Activated T-cell treated with anti-CD3 and anti-CD28 coated beads, Interleukin-2, amount 50 U/mL, for 24 hours (primary cell): Measurements from ENCODE around the gene MDH1B.
"Not testable (repeated sequence)": the region's sequence is repeated elsewhere in the genome, so short reads cannot be mapped to it uniquely, and the experiment has no call there.

ENCODE experiments used
- DNase-seq: peaks from one replicate; pipeline ENCODE4 v3.0.0-alpha.2; 2020
- H3K27ac Mint-ChIP-seq: 2 replicates; pipeline ENCODE4 v1.8.0; 2020; ENCODE audit warnings: mild to moderate bottlenecking, mixed read lengths
- H3K27me3 Mint-ChIP-seq: 2 replicates; pipeline ENCODE4 v1.8.0; 2020; ENCODE audit warnings: mixed read lengths
- H3K36me3 Mint-ChIP-seq: 2 replicates; pipeline ENCODE4 v1.8.0; 2020; ENCODE audit warnings: low read depth, mixed read lengths
- H3K4me1 Mint-ChIP-seq: 2 replicates; pipeline ENCODE4 v1.8.0; 2020; ENCODE audit warnings: low read depth, mixed read lengths
- H3K4me3 Mint-ChIP-seq: 2 replicates; pipeline ENCODE4 v1.8.0; 2020; ENCODE audit warnings: mild to moderate bottlenecking, moderate library complexity, mixed read lengths
- H3K9me3 Mint-ChIP-seq: 2 replicates; pipeline ENCODE4 v1.8.0; 2020; ENCODE audit warnings: mixed read lengths

The MDH1B gene

DNA sequence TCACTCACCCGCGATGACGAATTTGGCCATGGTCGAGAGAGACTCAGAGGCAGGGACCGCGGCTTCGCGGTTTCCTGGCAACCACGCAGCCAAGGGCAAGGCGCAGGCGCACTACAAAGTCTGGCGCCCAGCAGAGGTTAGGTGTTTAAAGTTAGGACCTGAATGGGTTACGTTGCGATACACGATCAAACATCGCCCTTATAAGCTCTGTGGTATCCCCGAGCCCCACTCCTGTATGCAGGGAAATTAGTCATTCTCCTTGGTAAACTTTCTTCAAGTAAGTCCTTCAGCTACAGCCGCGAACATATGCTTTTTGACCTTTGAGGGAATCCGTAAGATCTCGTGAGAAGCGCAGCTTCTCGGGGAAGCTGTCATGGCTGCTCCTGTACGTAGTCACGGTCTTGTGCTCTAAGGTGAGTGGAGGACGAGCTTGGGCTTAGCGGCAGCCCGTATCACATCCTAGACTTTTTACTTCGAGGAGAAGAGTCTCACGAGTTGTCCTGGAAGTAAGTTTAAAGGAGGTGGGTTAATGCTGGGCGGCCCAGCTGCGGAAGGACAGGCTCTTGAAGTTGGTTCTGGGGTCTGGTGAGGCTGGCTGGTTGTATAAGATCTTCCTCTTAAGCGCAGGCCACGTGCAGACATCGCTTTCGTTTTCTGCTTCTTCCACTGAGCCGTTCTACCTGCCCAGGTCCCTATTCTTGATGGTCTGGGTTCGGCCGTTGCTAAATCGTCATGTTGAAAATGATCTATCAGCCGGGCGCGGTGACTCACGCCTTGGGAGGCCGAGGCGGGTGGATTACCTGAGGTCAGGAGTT, at the start of gene MDH1B, which contains the start of gene FASTKD2:
TSS of gene MDH1B (minus strand) at position 87 of the 815 bp plus-strand sequence. CDS start at position 30, 57 bp downstream.
TSS of gene FASTKD2 (plus strand) at position 365 of the 815 bp plus-strand sequence. CDS start 1,088 bp downstream, outside the sequence.
- H3K36me3 Mint-ChIP-seq = peaks cover 45% of the 10 kb centered on the region
- H3K27ac Mint-ChIP-seq = peak within 1 kb of the TSS; percentile 99
- H3K9me3 Mint-ChIP-seq = no peaks in the 10 kb centered on the region
- DNase-seq = peak; percentile 89
- H3K4me1 Mint-ChIP-seq = peaks cover 42% of the 10 kb centered on the region
- H3K4me3 Mint-ChIP-seq = peak within 1 kb of the TSS; percentile 92
- H3K27me3 Mint-ChIP-seq = peaks cover under 1% of the 10 kb centered on the region

DNA sequence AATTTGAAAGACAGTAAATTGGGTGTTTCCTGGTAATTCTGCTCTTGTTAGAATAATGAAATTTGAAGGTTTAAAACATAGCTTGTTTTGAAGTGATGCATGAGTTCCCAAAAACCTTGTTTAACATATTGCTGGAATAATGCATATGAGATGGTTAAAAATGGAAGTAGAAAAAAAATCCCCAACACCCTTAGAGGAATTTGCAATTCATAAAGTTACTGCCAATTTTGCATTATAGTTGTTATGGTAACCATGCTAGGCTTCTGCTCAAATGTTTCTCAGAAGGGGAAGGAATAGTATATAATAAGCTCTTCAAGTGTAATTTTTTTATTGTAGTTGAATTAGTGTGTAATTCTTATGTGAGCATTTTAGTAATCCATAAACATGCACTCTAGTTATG, 49.4 kb upstream of the MDH1B start:
- Mint-ChIP-seq H3K4me1 (no peaks in the 10 kb centered on the region), H3K36me3 (no peaks in the 10 kb centered on the region), H3K27me3 (no peaks in the 10 kb centered on the region), H3K9me3 (no peaks in the 10 kb centered on the region), H3K27ac (no peak overlapping the region), H3K4me3 (no peak overlapping the region)
- DNase-seq = no peak

DNA sequence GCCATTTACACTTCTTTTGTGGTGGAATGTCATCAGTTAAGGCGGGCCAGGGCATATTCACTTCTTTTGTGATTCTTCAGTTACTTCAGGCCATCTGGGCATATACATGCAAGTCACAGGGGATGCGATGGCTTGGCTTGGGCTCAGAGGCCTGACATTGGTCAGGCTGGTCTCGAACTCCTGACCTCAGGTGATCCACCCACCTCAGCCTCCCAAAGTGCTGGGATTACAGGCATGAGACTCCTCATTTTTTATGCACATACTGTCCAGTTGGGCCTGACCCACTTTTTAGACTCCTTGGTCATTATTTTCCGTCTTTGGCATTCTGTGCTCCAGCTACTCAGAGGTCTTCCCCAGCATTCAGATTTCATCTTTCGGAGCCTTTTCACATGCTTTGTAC, 47.3 kb upstream of the MDH1B start:
- not testable (repeated sequence) for H3K27me3 Mint-ChIP-seq, H3K36me3 Mint-ChIP-seq, H3K4me3 Mint-ChIP-seq, H3K4me1 Mint-ChIP-seq, H3K9me3 Mint-ChIP-seq, H3K27ac Mint-ChIP-seq, DNase-seq

DNA sequence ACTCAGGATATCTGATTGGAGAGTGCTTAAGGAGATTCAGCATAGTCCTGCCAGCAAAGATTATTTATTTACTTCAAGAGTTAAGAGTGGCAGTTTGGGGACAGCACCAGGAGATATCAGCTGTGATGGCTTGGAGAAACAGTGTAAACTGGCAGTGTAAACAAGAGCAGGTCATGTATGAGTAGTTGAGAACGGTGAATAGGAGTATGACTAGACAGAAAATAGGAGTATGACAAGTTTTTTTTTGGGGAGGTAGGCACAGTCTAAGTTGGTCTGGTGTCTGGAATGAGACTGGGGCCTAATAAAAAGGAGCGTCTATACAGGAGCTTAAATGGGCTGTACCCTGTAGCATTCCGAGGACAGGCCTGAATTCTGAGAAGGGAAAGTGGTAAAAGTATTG, 42.5 kb upstream of the MDH1B start:
- H3K4me3 Mint-ChIP-seq, H3K27ac Mint-ChIP-seq, H3K9me3 Mint-ChIP-seq, H3K4me1 Mint-ChIP-seq, H3K36me3 Mint-ChIP-seq, DNase-seq, H3K27me3 Mint-ChIP-seq: not testable (repeated sequence)

DNA sequence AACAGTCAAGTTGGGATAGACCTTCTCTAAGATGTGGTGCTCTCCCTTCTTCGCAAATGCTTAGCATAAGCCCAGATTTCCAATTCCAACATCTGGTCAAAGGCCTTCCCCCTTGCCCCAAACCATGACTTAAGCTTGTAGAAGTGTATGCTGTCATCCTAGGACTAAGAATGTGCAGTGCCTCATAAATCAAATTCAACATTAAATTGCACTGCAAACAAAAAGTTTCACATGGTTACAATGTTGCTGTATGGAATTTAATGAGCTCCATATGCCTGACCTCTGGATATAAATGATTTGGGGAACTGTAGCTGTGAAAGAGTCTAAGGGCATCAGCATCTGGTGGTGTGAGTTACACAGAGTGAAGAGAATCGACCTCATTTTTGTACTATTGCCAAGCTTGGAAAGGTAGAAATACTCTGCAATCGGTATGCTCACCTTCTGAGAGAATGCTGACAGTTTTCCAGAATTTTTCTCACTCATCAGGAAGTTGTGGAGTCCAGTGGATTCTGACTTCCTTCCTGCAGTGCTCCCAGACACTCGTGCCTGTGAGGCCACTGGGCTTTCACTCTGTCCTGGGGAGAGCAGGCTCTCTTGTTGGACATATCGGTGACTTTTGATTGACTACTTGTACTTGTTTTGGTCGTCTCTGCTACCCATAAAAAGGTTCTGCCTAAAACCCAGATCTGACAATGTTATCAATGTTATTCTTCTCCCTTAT, 40.9 kb upstream of the MDH1B start:
- no peak for DNase-seq
- Mint-ChIP-seq H3K9me3 (no peaks in the 10 kb centered on the region), H3K27ac (no peak overlapping the region), H3K36me3 (peaks cover 5% of the 10 kb centered on the region), H3K27me3 (no peaks in the 10 kb centered on the region), H3K4me3 (no peak overlapping the region), H3K4me1 (no peaks in the 10 kb centered on the region)

DNA sequence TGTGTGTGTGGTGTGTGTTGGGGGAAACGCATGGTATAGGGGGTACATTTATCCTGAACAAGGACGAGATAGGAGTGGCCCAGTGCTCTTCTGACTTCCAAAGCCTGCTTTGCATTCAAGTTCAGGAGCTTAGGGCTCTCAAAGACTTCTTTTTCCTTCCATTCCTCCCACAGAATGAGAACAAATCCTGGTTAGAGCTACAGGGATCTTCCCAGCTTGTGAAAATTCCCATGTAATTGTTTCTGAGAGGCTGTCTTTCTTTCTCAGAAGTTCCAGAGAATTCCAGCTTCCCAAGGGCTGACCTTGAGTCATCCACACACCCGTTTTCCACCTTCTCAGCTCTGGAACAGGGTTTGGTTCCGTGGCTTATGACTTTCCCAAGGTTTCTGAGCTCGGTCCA, 39.2 kb upstream of the MDH1B start:
- H3K27ac Mint-ChIP-seq = no peak overlapping the region
- H3K27me3 Mint-ChIP-seq = no peaks in the 10 kb centered on the region
- no peak overlapping the region for H3K4me3 Mint-ChIP-seq
- peaks cover 15% of the 10 kb centered on the region for H3K4me1 Mint-ChIP-seq
- DNase-seq = no peak
- no peaks in the 10 kb centered on the region for H3K9me3 Mint-ChIP-seq
- peaks cover 14% of the 10 kb centered on the region for H3K36me3 Mint-ChIP-seq

DNA sequence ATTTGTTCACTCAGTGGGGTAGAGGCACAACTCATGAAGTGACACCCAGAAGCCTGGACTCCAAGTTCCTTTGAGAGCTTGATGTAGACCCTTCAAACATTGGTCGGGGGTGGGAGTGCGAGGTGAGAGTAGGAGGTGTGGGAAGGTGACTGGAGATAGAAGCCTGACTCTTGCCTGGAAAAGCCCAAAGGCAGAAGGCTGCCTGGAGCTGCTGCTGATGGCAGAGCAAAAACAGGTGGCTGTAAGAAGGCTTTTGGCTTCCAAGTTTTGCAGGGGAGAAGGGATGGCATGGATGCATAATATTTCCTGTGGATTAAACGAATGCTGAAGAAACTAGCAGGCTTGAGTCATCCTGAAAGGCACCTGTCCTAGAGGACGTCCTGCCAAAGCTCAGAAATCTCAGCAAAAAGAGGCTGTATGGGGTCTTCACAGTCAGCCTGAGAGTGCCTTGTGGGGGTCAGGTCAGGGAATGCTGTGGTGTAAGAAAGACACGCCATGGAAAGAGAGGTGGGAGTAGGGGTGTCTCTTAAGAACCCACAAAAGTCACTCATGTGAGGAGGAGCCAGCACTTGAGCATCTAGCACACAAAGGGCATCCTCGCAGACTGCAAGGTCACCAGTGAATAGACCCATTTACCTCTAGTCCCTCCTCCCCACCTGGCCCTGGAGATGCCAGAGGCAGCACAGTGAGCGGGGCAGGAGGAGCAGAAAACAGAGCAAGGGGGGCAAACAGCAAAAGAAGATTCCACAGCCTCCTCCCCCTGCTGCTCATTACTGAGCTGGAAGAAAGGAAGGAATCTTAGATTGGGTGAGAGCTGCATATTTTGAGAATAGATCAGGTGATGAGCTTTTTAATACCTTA, 37.8 kb upstream of the MDH1B start:
- H3K4me3 Mint-ChIP-seq = no peak overlapping the region
- H3K27ac Mint-ChIP-seq = no peak overlapping the region
- DNase-seq = no peak
- peaks cover 18% of the 10 kb centered on the region for H3K36me3 Mint-ChIP-seq
- H3K27me3 Mint-ChIP-seq = no peaks in the 10 kb centered on the region
- H3K4me1 Mint-ChIP-seq = peaks cover 28% of the 10 kb centered on the region
- no peaks in the 10 kb centered on the region for H3K9me3 Mint-ChIP-seq

DNA sequence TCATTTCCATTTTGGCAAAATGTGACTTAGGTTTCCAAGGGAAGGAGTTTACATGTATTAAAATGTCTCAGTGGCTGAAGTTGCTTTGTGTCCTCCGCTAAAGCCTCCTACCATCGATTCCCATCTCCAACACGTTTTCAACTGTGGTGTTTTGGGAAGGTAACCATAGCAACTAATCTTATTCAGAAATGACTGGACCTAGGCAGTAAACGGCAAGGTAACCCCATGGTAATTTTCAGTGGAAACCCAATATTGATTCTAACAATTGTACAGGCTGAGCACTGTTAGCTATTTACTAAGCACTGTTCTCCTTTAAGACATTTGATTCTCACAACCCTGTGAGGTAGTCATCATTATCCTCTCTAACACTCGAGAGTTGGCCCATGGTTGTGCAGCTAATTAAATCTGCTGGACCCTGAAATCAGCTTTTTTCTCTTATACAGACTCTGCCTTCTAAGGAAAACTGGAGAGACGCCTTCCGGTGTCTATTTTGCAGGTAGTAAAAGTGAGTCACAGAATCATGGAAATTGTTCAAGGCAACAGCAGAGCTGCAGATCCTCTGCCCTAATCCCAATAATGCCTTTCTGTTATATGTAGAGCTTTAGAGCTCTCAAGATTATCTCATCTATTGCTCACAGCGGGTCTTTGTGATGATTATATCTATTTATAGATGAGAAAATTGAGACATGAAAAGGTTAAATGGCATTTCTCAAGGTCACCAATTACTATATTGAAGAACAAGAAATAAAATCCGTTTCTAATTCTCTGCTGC, 36.5 kb upstream of the MDH1B start:
- Mint-ChIP-seq H3K4me1 (peaks cover 36% of the 10 kb centered on the region), H3K27ac (no peak overlapping the region), H3K4me3 (no peak overlapping the region), H3K27me3 (no peaks in the 10 kb centered on the region), H3K9me3 (no peaks in the 10 kb centered on the region), H3K36me3 (peaks cover 23% of the 10 kb centered on the region)
- no peak for DNase-seq

DNA sequence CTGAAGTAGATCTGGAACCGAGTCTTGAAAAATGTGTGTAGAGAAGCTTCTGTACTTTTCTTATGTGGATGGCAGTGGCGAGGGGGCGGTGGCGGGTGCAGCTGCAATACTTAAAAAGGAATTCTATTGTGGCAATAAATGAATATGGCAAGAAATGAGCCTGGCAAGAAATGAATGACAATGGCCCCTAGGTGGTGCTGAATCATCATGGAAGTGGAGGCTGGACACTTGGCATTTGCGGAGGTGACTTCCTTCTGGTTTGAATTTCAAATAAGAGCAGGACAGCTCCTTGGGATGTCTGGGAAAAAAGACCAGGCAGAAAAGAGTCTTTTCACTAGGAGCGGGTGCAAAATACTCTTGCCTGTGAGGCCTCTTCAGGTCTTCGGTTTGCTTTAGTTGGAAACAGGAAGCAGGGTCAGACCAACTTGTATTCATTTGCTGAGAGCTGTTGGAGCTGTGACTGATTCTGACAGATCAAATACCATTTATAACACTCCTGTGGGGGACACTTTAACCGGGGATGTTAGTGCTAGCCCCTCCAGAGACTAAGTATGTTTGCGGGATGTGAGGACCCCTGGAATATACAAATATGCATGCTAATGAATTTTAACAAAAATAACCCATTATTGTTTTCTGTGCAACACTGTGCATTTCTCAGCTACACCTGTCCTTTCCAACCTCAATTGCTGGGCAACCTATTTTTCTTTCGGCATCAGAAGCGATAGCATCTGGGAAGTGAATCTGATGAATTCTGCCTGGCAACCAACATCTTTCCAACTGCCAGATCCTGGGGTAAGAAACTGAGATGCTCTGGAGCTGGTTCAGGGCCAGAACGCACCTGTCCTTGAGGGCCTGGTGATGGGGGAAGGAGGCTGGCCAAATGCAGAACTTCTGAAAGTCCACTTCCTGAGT, 35.6 kb upstream of the MDH1B start:
- Mint-ChIP-seq H3K27ac (no peak overlapping the region), H3K4me3 (no peak overlapping the region), H3K36me3 (peaks cover 27% of the 10 kb centered on the region), H3K27me3 (no peaks in the 10 kb centered on the region), H3K9me3 (no peaks in the 10 kb centered on the region), H3K4me1 (peaks cover 36% of the 10 kb centered on the region)
- peak; percentile 48 for DNase-seq

DNA sequence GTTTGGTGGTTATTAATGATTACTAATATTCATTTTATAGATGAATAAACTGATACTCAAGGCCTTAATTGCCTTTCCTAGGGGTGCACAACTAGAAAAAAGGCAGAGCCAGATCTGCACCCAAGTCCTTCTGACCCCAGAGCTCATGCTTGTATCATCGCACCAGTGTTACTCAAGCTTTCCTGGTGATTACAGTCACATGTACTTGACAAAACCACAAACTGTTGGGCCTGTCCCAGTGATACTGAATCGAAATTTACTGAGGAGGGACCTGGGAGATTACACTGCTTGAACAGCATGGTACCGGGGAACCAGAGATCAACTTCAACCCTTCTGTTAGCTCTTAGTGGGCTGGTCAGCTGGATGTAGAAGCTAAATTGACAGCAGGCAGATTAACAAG, 34.0 kb upstream of the MDH1B start:
- Mint-ChIP-seq H3K27ac (no peak overlapping the region), H3K4me3 (no peak overlapping the region), H3K9me3 (no peaks in the 10 kb centered on the region), H3K27me3 (no peaks in the 10 kb centered on the region), H3K36me3 (peaks cover 41% of the 10 kb centered on the region), H3K4me1 (peaks cover 36% of the 10 kb centered on the region)
- DNase-seq = no peak

DNA sequence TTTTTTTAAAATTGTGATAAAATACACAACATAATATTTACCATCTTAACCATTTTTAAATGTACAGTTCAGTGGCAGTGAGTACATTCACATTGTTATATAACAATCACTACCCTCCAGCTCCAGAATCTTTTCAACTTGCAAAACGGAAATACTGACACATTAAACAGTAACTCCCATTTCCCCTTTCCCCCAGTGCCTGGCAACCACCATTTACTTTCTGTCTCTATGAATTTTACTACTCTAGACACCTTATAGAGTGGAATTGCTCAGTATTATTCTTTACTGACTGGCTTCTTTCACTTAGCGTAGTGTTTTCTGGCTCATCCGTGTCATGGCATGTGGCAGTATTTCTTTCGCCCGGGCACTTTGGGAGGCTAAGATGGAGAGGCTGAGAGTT, 32.9 kb upstream of the MDH1B start:
- peak overlapping the region; percentile 57 for H3K27ac Mint-ChIP-seq
- H3K9me3 Mint-ChIP-seq = no peaks in the 10 kb centered on the region
- H3K27me3 Mint-ChIP-seq = no peaks in the 10 kb centered on the region
- DNase-seq = no peak
- H3K4me1 Mint-ChIP-seq = peaks cover 36% of the 10 kb centered on the region
- peaks cover 48% of the 10 kb centered on the region for H3K36me3 Mint-ChIP-seq
- no peak overlapping the region for H3K4me3 Mint-ChIP-seq

DNA sequence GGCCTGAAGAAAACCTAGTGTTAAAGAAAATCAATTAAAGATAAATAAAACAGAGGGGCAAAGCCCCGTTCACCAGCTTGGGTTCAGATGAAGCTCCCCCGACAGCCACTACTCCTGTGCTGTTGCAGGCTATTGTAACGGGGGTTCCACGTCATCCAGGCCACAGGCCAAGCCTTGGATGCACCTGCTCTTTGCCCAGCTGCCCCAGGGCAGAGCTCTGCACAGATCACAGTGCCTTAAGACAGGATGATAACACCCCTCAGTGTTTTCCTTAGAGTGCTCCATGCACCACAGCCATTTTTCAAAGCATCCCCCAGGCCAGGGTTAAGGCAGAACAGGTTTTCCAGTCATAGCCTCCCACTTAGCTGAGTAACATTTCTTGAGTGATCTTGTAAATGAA, 32.2 kb upstream of the MDH1B start:
- Mint-ChIP-seq H3K36me3 (peaks cover 53% of the 10 kb centered on the region), H3K4me3 (no peak overlapping the region), H3K4me1 (peaks cover 36% of the 10 kb centered on the region), H3K9me3 (no peaks in the 10 kb centered on the region), H3K27ac (peak overlapping the region; percentile 27), H3K27me3 (no peaks in the 10 kb centered on the region)
- DNase-seq = no peak

DNA sequence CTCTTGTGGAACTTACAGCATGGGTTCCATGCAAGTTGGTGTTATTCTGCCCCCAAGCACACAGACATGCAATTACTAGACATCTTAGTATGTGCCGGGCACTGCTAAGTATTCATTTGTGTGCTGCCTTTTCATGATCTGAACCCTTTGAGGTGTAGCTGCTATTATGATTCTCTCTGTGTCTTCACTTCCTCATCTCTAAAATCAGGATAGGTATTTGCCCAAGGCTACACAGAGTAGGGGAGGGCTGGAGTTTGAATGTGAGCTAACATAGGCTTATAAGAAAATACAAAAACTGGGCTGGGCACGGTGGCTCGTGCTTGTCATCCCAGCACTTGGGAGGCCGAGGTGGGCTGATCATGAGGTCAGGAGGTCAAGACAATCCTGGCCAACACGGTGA, 27.5 kb upstream of the MDH1B start:
- Mint-ChIP-seq H3K9me3 (no peaks in the 10 kb centered on the region), H3K36me3 (peaks cover 79% of the 10 kb centered on the region), H3K27me3 (no peaks in the 10 kb centered on the region), H3K27ac (peak overlapping the region; percentile 14), H3K4me3 (no peak overlapping the region), H3K4me1 (peaks cover 6% of the 10 kb centered on the region)
- no peak for DNase-seq
